GM23338 (cell line): ENCODE measurements around the gene NTRK3. TPM values are rescaled to one million over a fixed set of nuclear protein-coding genes. Genes with fewer than 3 reads are reported as not detected.

Experiments used
- ATAC-seq: fragments of 200-7000 bp; cut with Tn5 transposase; 3 replicates; pipeline ENCODE4 v1.9.1; 2020
- DNase-seq: peaks from one replicate; pipeline ENCODE4 v3.0.0-alpha.2; 2015; ENCODE audit warnings: low spot score
- H2AFZ ChIP-seq: fragments of 200-600 bp; sonication (generic); 2 replicates; pipeline ENCODE4 v1.8.0; 2016; ENCODE audit warnings: antibody characterized with exemption, mild to moderate bottlenecking, moderate library complexity
- H3F3A ChIP-seq: fragments of 200-600 bp; sonication (generic); replicated peaks from 2 replicates; pipeline ENCODE4 v1.8.0; 2017; ENCODE audit warnings: antibody characterized with exemption, mixed run types, low read depth
- H3K27ac ChIP-seq: fragments of 200-600 bp; sonication (generic); 2 replicates; pipeline ENCODE4 v1.6.1; 2016; ENCODE audit warnings: low read depth
- H3K27me3 ChIP-seq: fragments of 200-600 bp; sonication (generic); 2 replicates; pipeline ENCODE4 v1.8.0; 2016; ENCODE audit warnings: mild to moderate bottlenecking, mixed run types, moderate library complexity; ENCODE audit not compliant: insufficient read depth
- H3K36me3 ChIP-seq: fragments of 200-600 bp; sonication (generic); 2 replicates; pipeline ENCODE4 v1.8.0; 2016; ENCODE audit warnings: mild to moderate bottlenecking; ENCODE audit not compliant: insufficient read depth
- H3K4me1 ChIP-seq: fragments of 200-600 bp; sonication (generic); 2 replicates; pipeline ENCODE4 v1.8.0; 2016; ENCODE audit warnings: mild to moderate bottlenecking, moderate library complexity; ENCODE audit not compliant: insufficient read depth
- H3K4me2 ChIP-seq: fragments of 200-600 bp; sonication (generic); 2 replicates; pipeline ENCODE4 v1.7.1; 2017; ENCODE audit warnings: mixed run types
- H3K4me3 ChIP-seq: fragments of 200-600 bp; sonication (generic); 2 replicates; pipeline ENCODE4 v1.6.1; 2016; ENCODE audit warnings: mixed run types
- H3K79me2 ChIP-seq: fragments of 200-600 bp; sonication (generic); replicated peaks from 2 replicates; pipeline ENCODE4 v1.8.0; 2017; ENCODE audit warnings: mild to moderate bottlenecking; ENCODE audit not compliant: insufficient read depth
- H3K9me2 ChIP-seq: fragments of 200-600 bp; sonication (generic); 2 replicates; pipeline ENCODE4 v1.8.0; 2017; ENCODE audit not compliant: insufficient read depth
- H4K20me1 ChIP-seq: fragments of 200-600 bp; sonication (generic); replicated peaks from 2 replicates; pipeline ENCODE4 v1.8.0; 2017; ENCODE audit warnings: mild to moderate bottlenecking; ENCODE audit not compliant: insufficient read depth
- H3K27ac Mint-ChIP-seq: 2 replicates; pipeline ENCODE4 v1.8.0; 2020; ENCODE audit warnings: inconsistent platforms, mild to moderate bottlenecking, moderate library complexity, mixed read lengths
- H3K27me3 Mint-ChIP-seq: 3 replicates; pipeline ENCODE4 v1.8.0; 2022; ENCODE audit warnings: low read depth, mild to moderate bottlenecking, moderate library complexity, mixed read lengths, inconsistent platforms; ENCODE audit not compliant: insufficient read depth, poor library complexity
- H3K36me3 Mint-ChIP-seq: 3 replicates; pipeline ENCODE4 v1.8.0; 2021; ENCODE audit warnings: low read depth, mild to moderate bottlenecking, inconsistent platforms, moderate library complexity, mixed read lengths
- H3K4me1 Mint-ChIP-seq: 3 replicates; pipeline ENCODE4 v1.8.0; 2020; ENCODE audit warnings: mild to moderate bottlenecking, inconsistent platforms, mixed read lengths
- H3K4me3 Mint-ChIP-seq: 3 replicates; pipeline ENCODE4 v1.8.0; 2021; ENCODE audit warnings: moderate library complexity, mild to moderate bottlenecking, inconsistent platforms, mixed read lengths
- H3K9me3 Mint-ChIP-seq: 3 replicates; pipeline ENCODE4 v1.8.0; 2020; ENCODE audit warnings: moderate library complexity, mild to moderate bottlenecking, inconsistent platforms, mixed read lengths
- CREB1 ChIP-seq: fragments of 250-450 bp; sonication (Bioruptor Pico); IDR thresholded peaks from 2 replicates; pipeline ENCODE4 v1.5.0; 2020; ENCODE audit warnings: low read depth, mild to moderate bottlenecking, moderate library complexity
- EZH2 ChIP-seq: fragments of 200-600 bp; sonication (generic); IDR thresholded peaks from one replicate; pipeline ENCODE4 v1.8.0; 2017; ENCODE audit warnings: antibody characterized with exemption, mild to moderate bottlenecking, low read depth; ENCODE audit not compliant: unreplicated experiment
- EZH2phosphoT487 ChIP-seq: fragments of 200-600 bp; sonication (generic); IDR thresholded peaks from one replicate; pipeline ENCODE4 v1.8.1; 2018; ENCODE audit warnings: antibody characterized with exemption; ENCODE audit not compliant: unreplicated experiment
- JUNB ChIP-seq: IDR thresholded peaks from one replicate; pipeline ENCODE4 v1.6.1; 2016; ENCODE audit warnings: antibody characterized with exemption; ENCODE audit not compliant: unreplicated experiment
- NANOG ChIP-seq: IDR thresholded peaks from 2 replicates; pipeline ENCODE4 v1.6.1; 2016; ENCODE audit warnings: antibody characterized with exemption, borderline replicate concordance
- POLR2AphosphoS5 ChIP-seq: IDR thresholded peaks from 2 replicates; pipeline ENCODE4 v1.6.1; 2016; ENCODE audit warnings: antibody characterized with exemption, low read depth
- STAT1 ChIP-seq: IDR thresholded peaks from one replicate; pipeline ENCODE4 v1.6.1; 2016; ENCODE audit warnings: antibody characterized with exemption; ENCODE audit not compliant: unreplicated experiment
- ZNF114 ChIP-seq: fragments of 250-450 bp; sonication (Bioruptor Pico); IDR thresholded peaks from 2 replicates; pipeline ENCODE4 v1.5.0; 2020; ENCODE audit warnings: mild to moderate bottlenecking, moderate library complexity
- polyA plus RNA-seq: library from polyadenylated mRNA; unstranded; fragments of >200 nt; fragmentation: Nextera tagmentation; extraction: Ambion mirVana; gene quantifications from 2 replicates; pipeline ENCODE4 v1.2.1, GENCODE V29; 2016
- total RNA-seq: library from RNA; depleted of rRNA; stranded (reverse); fragments of >200 nt; shearing (Covaris generic); gene quantifications from 2 replicates; pipeline ENCODE4 v1.2.3, GENCODE V29; 2014
- TF ChIP-seq, protein P1 (sequence below), 2 experiments: fragments of 200-600 bp in 1 of 2; sonication (generic) in 1 of 2; conservative IDR thresholded peaks; 2 replicates each; pipeline versions ENCODE4 v1.5.1 to v1.6.1; 2016 to 2017; ENCODE audit warnings: antibody characterized with exemption in 2 of 2, low read depth in 2 of 2, mild to moderate bottlenecking in 2 of 2, moderate library complexity in 1 of 2
- TF ChIP-seq, protein P2 (sequence below): IDR thresholded peaks from 2 replicates; pipeline ENCODE4 v1.6.1; 2016; ENCODE audit warnings: antibody characterized with exemption

Gene NTRK3
- total and polyA plus RNA-seq, 2 experiments from 2014 or later, result 3.1 to 5.3 TPM

DNA sequence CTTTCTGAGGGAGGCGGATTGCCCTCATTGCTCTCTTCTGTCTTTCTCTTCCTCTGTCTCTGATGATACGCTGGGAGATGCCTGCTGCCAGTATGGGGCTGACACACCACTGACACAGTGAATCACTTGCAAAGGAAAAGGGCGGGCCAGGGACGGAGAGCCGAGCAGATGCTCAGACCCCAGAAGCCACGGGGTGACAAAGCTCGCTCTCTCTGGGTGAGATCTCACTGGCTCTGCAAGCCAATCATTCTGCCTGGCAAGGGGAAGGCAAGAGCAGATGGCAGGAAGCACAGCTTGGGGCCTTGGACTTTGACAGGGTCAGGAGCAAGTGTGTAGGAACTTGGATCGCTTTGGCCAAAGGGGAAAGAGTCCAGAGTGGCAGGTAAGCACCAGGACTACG is 198.7 kb downstream of the NTRK3 start:
- Histone ChIP-seq H3K27ac (no peak overlapping the region), H3K4me2 (no peak overlapping the region), H2AFZ (no peak overlapping the region), H3K9me2 (no peaks in the 10 kb centered on the region; the same call in 1 of the 2 replicates), H3F3A (no peaks in the 10 kb centered on the region), H3K4me1 (no peaks in the 10 kb centered on the region), H3K27me3 (no peaks in the 10 kb centered on the region), H3K79me2 (no peaks in the 10 kb centered on the region), H3K4me3 (no peak overlapping the region), H3K36me3 (no peaks in the 10 kb centered on the region), H4K20me1 (no peaks in the 10 kb centered on the region)
- Mint-ChIP-seq H3K9me3 (no peaks in the 10 kb centered on the region), H3K4me3 (no peak overlapping the region), H3K27ac (no peak overlapping the region), H3K4me1 (no peaks in the 10 kb centered on the region), H3K27me3 (no peaks in the 10 kb centered on the region), H3K36me3 (no peaks in the 10 kb centered on the region)
- DNase-seq (no peak), ATAC-seq (no peak)
- TF ChIP-seq ZNF114 (CRISPR knock-in tag), result no peak

DNA sequence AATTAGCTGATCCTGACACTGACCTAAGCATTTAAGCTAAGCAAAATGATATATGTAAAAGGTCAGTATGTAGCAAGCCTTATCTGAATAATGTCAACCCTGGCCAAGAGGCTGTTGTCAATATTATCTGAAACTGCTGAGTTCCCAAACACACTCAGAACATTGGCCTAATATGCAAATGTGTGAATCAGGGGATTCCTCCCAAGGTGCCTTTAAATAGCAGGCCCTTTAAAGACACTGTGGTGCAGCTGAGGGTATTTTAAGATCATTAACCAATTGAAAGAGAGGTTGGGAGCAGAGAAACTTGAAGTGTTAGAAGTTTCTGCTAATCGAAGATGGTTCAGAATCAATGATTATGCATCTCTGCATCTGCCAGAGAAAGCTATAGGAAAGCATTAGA is 207.0 kb downstream of the NTRK3 start:
- H3K4me3 Mint-ChIP-seq, result no peak overlapping the region
- no peak overlapping the region for H3K4me3 ChIP-seq

DNA sequence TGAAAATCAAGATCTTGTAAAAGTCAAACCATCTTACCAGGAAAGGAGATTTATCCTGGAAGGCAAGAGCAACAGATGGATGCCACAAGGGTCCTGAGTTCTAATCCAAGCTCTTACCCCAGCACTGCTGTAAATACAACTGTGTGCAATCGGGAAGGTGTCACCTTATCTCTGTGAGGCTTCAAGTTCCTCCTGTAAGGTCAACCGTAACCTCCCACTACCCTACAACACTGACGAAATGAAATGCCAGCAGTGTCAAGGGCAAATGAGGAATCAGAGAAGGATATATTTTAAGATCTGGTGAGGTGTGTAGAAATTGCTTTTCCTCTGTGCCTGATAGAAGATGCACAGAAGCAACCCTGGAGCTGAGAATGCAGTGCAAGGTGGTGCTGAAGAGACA is 207.8 kb downstream of the NTRK3 start:
- no peaks in the 10 kb centered on the region for H4K20me1 ChIP-seq
- Mint-ChIP-seq H3K9me3 (no peaks in the 10 kb centered on the region), H3K36me3 (no peaks in the 10 kb centered on the region; the same call in 2 of the 3 replicates), H3K27me3 (peaks cover 6% of the 10 kb centered on the region), H3K27ac (no peak overlapping the region), H3K4me3 (no peak overlapping the region), H3K4me1 (peaks cover 10% of the 10 kb centered on the region; the same call in 2 of the 3 replicates)
- no peaks in the 10 kb centered on the region for H3F3A ChIP-seq
- H3K36me3 ChIP-seq, result no peaks in the 10 kb centered on the region
- no peak for DNase-seq
- H3K27ac ChIP-seq, result no peak overlapping the region
- no peak overlapping the region for H2AFZ ChIP-seq
- peaks cover 8% of the 10 kb centered on the region for H3K4me1 ChIP-seq
- no peak overlapping the region for H3K4me3 ChIP-seq
- H3K79me2 ChIP-seq, result no peaks in the 10 kb centered on the region
- no peak overlapping the region for H3K4me2 ChIP-seq
- no peaks in the 10 kb centered on the region for H3K27me3 ChIP-seq
- no peak for ATAC-seq
- peaks cover 2% of the 10 kb centered on the region; the same call in 1 of the 2 replicates for H3K9me2 ChIP-seq
- TF ChIP-seq STAT1, result no peak
- TF ChIP-seq EZH2, result no peak
- TF ChIP-seq POLR2AphosphoS5, result no peak
- no peak for TF ChIP-seq ZNF114 (CRISPR knock-in tag)
- TF ChIP-seq CREB1 (CRISPR knock-in tag), result no peak
- no peak for TF ChIP-seq EZH2phosphoT487
- TF ChIP-seq, protein P1, sequence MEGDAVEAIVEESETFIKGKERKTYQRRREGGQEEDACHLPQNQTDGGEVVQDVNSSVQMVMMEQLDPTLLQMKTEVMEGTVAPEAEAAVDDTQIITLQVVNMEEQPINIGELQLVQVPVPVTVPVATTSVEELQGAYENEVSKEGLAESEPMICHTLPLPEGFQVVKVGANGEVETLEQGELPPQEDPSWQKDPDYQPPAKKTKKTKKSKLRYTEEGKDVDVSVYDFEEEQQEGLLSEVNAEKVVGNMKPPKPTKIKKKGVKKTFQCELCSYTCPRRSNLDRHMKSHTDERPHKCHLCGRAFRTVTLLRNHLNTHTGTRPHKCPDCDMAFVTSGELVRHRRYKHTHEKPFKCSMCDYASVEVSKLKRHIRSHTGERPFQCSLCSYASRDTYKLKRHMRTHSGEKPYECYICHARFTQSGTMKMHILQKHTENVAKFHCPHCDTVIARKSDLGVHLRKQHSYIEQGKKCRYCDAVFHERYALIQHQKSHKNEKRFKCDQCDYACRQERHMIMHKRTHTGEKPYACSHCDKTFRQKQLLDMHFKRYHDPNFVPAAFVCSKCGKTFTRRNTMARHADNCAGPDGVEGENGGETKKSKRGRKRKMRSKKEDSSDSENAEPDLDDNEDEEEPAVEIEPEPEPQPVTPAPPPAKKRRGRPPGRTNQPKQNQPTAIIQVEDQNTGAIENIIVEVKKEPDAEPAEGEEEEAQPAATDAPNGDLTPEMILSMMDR (conservative IDR thresholded peaks at IDR 0.05; ENCODE audit: low read depth in 2 of 2), result no peak
- TF ChIP-seq, protein P2, sequence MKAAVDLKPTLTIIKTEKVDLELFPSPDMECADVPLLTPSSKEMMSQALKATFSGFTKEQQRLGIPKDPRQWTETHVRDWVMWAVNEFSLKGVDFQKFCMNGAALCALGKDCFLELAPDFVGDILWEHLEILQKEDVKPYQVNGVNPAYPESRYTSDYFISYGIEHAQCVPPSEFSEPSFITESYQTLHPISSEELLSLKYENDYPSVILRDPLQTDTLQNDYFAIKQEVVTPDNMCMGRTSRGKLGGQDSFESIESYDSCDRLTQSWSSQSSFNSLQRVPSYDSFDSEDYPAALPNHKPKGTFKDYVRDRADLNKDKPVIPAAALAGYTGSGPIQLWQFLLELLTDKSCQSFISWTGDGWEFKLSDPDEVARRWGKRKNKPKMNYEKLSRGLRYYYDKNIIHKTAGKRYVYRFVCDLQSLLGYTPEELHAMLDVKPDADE, result no peak

More for the DNA sequence above, 207.0 kb downstream of the NTRK3 start:
- Mint-ChIP-seq H3K9me3 (no peaks in the 10 kb centered on the region), H3K27ac (no peak overlapping the region), H3K4me1 (peaks cover 10% of the 10 kb centered on the region; the same call in 2 of the 3 replicates), H3K27me3 (peaks cover 6% of the 10 kb centered on the region), H3K36me3 (no peaks in the 10 kb centered on the region; the same call in 2 of the 3 replicates)
- Histone ChIP-seq H3K36me3 (no peaks in the 10 kb centered on the region), H4K20me1 (no peaks in the 10 kb centered on the region), H3K27me3 (no peaks in the 10 kb centered on the region), H3K27ac (no peak overlapping the region), H3K4me2 (no peak overlapping the region), H3K4me1 (peaks cover 8% of the 10 kb centered on the region), H3K9me2 (no peaks in the 10 kb centered on the region; the same call in 1 of the 2 replicates), H3K79me2 (no peaks in the 10 kb centered on the region), H2AFZ (no peak overlapping the region), H3F3A (no peaks in the 10 kb centered on the region)
- ATAC-seq (no peak; the same call in 2 of the 3 replicates), DNase-seq (no peak)
- TF ChIP-seq JUNB, result no peak
- TF ChIP-seq, protein P2, result no peak
- no peak for TF ChIP-seq EZH2phosphoT487
- TF ChIP-seq POLR2AphosphoS5, result no peak
- TF ChIP-seq CREB1 (CRISPR knock-in tag), result no peak
- no peak for TF ChIP-seq NANOG
- no peak for TF ChIP-seq ZNF114 (CRISPR knock-in tag)
- no peak for TF ChIP-seq STAT1
